Omental fat pad (tissue), 4 donors: ENCODE measurements around the gene SOX5. TPM values are rescaled to one million over a fixed set of nuclear protein-coding genes. Genes with fewer than 3 reads are reported as not detected.
"Not testable (repeated sequence)": the region's sequence is repeated elsewhere in the genome, so short reads cannot be mapped to it uniquely, and the experiment has no call there.

Experiments used
- ATAC-seq: fragments of 150-250 bp; one replicate; pipeline ENCODE4 v1.9.1; 2016; ENCODE audit warnings: mild to moderate bottlenecking, moderate library complexity; ENCODE audit not compliant: low FRiP score
- DNase-seq: peaks from one replicate; pipeline ENCODE4 v3.0.0-alpha.2; 2019; ENCODE audit warnings: low spot score
- total RNA-seq, 4 donors: library from RNA; depleted of rRNA; stranded (reverse); fragments of >200 nt; gene quantifications; one replicate each; pipeline ENCODE4 v1.1.0, GENCODE V29; 2016
- TF ChIP-seq, protein P1 (sequence below), 3 donors: fragments of 450-650 bp; IDR thresholded peaks; one replicate each; pipeline ENCODE4 v1.5.1; 2016 to 2017; ENCODE audit warnings: antibody characterized with exemption in 3 of 3, mild to moderate bottlenecking in 3 of 3, moderate library complexity in 2 of 3

Gene SOX5
- total RNA-seq, 4 donors from 2014 or later: 22.1 to 67.6 (median 34.6) TPM

DNA sequence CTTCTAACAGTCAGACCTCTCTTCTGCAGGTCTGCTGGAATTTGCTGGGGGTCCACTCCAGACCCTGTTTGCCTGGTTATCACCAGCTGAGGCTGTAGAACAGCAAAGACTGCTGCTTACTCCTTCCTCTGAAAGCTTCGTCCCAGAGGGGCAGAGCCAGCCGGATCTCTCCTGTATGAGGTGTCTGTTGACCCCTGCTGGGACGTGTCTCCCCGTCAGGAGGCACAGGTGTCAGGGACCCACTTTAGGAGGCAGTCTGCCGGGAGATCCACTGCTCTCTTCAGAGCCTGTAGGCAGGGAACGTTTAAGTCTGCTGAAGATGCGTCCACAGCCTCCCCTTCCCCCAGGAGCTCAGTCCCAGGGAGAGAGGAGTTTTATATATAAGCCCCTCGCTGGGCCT lies 125.1 kb downstream of the SOX5 start:
- TF ChIP-seq, protein P1, sequence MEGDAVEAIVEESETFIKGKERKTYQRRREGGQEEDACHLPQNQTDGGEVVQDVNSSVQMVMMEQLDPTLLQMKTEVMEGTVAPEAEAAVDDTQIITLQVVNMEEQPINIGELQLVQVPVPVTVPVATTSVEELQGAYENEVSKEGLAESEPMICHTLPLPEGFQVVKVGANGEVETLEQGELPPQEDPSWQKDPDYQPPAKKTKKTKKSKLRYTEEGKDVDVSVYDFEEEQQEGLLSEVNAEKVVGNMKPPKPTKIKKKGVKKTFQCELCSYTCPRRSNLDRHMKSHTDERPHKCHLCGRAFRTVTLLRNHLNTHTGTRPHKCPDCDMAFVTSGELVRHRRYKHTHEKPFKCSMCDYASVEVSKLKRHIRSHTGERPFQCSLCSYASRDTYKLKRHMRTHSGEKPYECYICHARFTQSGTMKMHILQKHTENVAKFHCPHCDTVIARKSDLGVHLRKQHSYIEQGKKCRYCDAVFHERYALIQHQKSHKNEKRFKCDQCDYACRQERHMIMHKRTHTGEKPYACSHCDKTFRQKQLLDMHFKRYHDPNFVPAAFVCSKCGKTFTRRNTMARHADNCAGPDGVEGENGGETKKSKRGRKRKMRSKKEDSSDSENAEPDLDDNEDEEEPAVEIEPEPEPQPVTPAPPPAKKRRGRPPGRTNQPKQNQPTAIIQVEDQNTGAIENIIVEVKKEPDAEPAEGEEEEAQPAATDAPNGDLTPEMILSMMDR (IDR thresholded peaks at IDR 0.05): no peak
- ATAC-seq (no peak), DNase-seq (no peak)

DNA sequence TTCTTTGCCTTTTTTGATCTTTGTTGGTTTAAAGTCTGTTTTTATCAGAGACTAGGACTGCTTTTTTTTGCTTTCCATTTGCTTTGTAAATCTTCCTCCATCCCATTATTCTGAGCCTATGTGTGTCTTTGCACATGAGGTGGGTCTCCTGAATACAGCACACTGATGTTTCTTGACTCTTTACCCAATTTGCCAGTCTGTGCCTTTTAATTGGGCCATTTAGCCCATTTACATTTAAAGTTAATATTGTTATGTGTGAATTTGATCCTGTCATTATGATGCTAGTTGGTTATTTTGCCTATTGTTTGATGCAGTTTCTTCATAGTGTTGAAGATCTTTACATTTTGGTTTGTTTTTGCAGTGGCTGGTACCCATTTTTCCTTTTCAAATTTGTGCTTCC lies 126.6 kb downstream of the SOX5 start:
- not testable (repeated sequence) for ATAC-seq, DNase-seq

DNA sequence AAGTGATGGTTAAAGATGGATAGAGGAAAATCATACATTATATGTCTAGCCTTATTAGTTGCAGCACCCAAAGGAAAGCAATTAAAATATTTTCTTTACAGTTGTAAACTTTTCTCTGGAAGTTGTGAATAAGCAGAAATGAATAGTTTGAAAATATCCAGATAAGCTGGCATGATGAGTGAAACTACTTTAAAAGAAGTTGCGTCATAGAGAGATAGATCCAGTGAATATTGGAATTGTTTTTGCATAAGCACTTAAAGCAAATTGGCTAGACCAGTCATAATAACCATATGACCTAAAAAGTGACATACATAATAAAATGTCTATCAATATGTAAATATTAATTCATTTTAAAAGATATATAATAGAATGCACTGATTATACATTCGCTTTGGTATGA lies 132.1 kb downstream of the SOX5 start:
- TF ChIP-seq, protein P1 (IDR thresholded peaks at IDR 0.05): no peak
- ATAC-seq (no peak), DNase-seq (no peak)

- TF ChIP-seq, protein P1 (IDR thresholded peaks at IDR 0.05): no peak
- DNase-seq: no peak
- no peak for ATAC-seq
Measured at GRCh38 chr12:23816394-23816851, 133.0 kb downstream of the SOX5 start.

DNA sequence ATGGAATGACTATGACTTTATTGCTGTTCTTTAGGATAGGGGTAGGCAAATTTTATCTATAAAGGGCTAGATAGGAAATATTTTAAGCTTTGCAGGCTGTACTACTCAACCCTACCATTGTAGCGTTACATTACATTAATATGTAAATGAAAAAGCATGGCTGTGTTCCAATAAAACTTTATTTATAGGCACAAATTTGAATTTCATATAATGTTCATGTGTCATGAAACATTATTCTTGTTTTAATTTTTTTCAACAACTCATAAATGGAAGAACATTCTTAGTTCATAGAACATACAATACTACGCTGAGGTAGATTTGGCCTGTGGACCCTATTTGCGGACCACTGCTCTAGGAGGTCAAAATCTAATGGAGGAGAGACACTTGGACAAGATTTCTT lies 133.7 kb downstream of the SOX5 start:
- no peak for DNase-seq
- TF ChIP-seq, protein P1 (IDR thresholded peaks at IDR 0.05): no peak
- ATAC-seq: no peak

DNA sequence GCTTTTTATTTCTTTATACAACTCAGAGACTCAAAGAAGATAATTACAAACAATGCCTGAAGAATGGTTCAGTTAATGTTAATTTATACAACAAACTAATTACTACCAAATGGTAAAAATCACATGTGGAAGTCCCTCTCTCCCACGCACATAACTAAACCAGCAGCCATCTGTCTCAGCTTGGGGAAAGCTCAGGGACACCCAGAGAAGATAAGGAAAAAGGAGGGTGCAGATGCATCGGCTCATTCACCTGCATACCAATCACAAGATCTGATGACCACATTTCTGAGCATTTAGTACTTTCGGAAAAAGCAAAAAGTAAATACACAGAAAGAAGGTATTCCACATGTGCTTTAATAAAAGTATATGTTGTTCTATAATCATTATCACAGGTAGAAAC lies 136.3 kb downstream of the SOX5 start:
- ATAC-seq (no peak), DNase-seq (no peak)
- TF ChIP-seq, protein P1 (IDR thresholded peaks at IDR 0.05): no peak

DNA sequence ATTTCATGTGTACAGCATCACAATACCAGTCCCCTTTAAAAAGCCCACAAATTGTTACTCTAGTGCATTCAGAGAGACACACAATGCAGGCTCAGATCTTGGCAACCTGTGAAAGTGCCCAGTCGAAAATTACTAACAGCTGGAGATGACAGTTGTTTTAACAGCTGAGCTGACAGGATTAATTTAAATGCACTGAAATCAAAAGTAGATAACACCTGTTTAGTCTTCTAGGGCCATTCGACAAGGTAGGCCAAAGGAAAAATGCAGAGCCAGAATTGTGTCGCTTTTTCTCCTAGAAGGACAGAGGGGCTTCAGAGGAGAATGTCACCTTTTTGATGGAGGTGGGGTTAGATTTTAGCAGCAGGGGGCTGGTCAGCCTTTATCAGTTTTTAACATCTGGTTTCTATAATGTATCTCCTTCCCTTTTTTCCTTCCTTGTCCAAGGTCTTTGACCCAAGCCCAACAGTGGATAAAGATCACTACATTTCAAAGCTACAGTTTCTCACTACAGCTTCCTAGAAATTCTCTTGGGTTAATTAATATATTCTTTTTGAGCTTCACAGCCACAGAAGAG lies 139.1 kb downstream of the SOX5 start:
- no peak for ATAC-seq
- no peak for DNase-seq
- TF ChIP-seq, protein P1 (IDR thresholded peaks at IDR 0.05): no peak
